Esophagus muscularis mucosa (tissue), 4 donors: ENCODE data around the gene MND1. TPM values are rescaled to one million over a fixed set of nuclear protein-coding genes. Genes with fewer than 3 reads are reported as not detected.

Experiments
- DNase-seq: peaks from one replicate; pipeline ENCODE4 v3.0.0-alpha.2; 2017; ENCODE audit errors: extremely low spot score
- H3K27ac ChIP-seq, 4 donors: fragments of 200-600 bp; sonication (generic); replicated peaks in 1 of 4; 1 replicate in 3 of 4; 2 replicates in 1 of 4; pipeline ENCODE4 v1.5.1; 2016 to 2019; ENCODE audit warnings: mild to moderate bottlenecking in 1 of 4
- H3K27me3 ChIP-seq, 4 donors: fragments of 200-600 bp; sonication (generic); one replicate each; pipeline versions ENCODE4 v1.5.1 to v1.6.0; 2016 to 2019
- H3K36me3 ChIP-seq, 4 donors: fragments of 200-600 bp; sonication (generic); one replicate each; pipeline ENCODE4 v1.5.1; 2016 to 2019
- H3K4me1 ChIP-seq, 4 donors: fragments of 200-600 bp; sonication (generic); one replicate each; pipeline ENCODE4 v1.5.1; 2016 to 2019
- H3K4me3 ChIP-seq, 4 donors: fragments of 200-600 bp; sonication (generic); 1 replicate in 2 of 4; 2 replicates in 2 of 4; pipeline ENCODE4 v1.5.1; 2016 to 2019; ENCODE audit warnings: mild to moderate bottlenecking in 4 of 4, moderate library complexity in 1 of 4
- H3K9me3 ChIP-seq, 4 donors: fragments of 200-600 bp; sonication (generic); 1 replicate in 3 of 4; 2 replicates in 1 of 4; pipeline ENCODE4 v1.5.1; 2016 to 2019
- CTCF ChIP-seq, 3 experiments: fragments of 200-600 bp in 2 of 3; fragments of 450-650 bp in 1 of 3; sonication (generic) in 2 of 3; IDR thresholded peaks; one replicate each; pipeline ENCODE4 v1.5.1; 2017 to 2019; ENCODE audit warnings: antibody characterized with exemption in 3 of 3, mild to moderate bottlenecking in 2 of 3, moderate library complexity in 1 of 3
- EP300 ChIP-seq: sonication (generic); formaldehyde crosslinking; IDR thresholded peaks from one replicate; pipeline ENCODE4 v1.6.1; 2017; ENCODE audit warnings: antibody characterized with exemption
- POLR2A ChIP-seq: fragments of 450-650 bp; IDR thresholded peaks from one replicate; pipeline ENCODE4 v1.6.1; 2017; ENCODE audit warnings: antibody characterized with exemption, moderate library complexity, mild to moderate bottlenecking, low read depth
- POLR2AphosphoS5 ChIP-seq, 2 donors: sonication (generic); formaldehyde crosslinking; IDR thresholded peaks; one replicate each; pipeline ENCODE4 v1.6.1; 2017; ENCODE audit warnings: antibody characterized with exemption in 2 of 2
- WGBS: methylation state at CpG from one replicate; pipeline ENCODE4 v1.1.5; 2018; 5-methylcytosine and 5-hydroxymethylcytosine counted together
- intact Hi-C: fragments of 100-400 bp; cut with DNase I; formaldehyde crosslinking; loops from one replicate; pipeline ENCODE4 v1.15.1; 2023
- total RNA-seq, 4 donors: library from RNA; depleted of rRNA; stranded (reverse); fragments of >200 nt; gene quantifications; one replicate each; pipeline versions ENCODE4 v1.1.0 to v1.2.1, GENCODE V29; 2016

MND1 gene
- total RNA-seq, 4 donors from 2014 or later: 0.99 TPM; not detected in 3

- Histone ChIP-seq H3K36me3 (no peaks in the 10 kb centered on the region), H3K4me1 (peaks cover 0 to 5% (median 0%) of the 10 kb centered on the region in 4 donors), H3K27me3 (no peaks in the 10 kb centered on the region), H3K9me3 (no peaks in the 10 kb centered on the region), H3K27ac (no peak overlapping the region), H3K4me3 (no peak overlapping the region)
- intact Hi-C loops: no loop called here
- DNase-seq: no peak
- whole genome bisulfite sequencing: 90% methylated on average over 2 of the region's 2 CpGs
- TF ChIP-seq POLR2A (no peak), EP300 (no peak), CTCF (IDR thresholded peaks at IDR 0.05) (no peak), POLR2AphosphoS5 (IDR thresholded peaks at IDR 0.05) (no peak)
Observed at GRCh38 chr4:153385784-153386183, 41.3 kb downstream of the MND1 start.

DNA sequence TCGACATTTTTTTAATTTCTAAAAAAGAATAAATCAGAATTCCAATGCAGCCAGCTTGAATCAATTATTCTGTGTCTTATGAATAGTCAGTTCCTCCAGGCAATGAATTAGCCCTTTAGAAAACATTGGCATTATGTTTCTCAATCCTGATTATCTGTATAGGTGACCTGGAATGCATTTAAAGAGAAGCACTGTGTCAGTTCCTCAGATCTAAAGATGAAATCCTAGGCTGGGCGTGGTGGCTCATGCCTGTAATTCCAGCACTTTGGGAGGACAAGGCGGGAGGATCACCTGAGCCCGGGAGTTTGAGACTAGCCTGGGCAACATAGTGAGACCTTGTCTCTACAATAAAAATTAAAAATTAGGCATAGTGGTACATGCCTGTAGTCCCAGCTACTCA is 43.5 kb downstream of the MND1 start:
- intact Hi-C loops: no loop called here
- Histone ChIP-seq H3K27ac (no peak overlapping the region), H3K4me1 (peaks cover 0 to 5% (median 0%) of the 10 kb centered on the region in 4 donors), H3K27me3 (no peaks in the 10 kb centered on the region), H3K36me3 (no peaks in the 10 kb centered on the region), H3K4me3 (no peak overlapping the region), H3K9me3 (no peaks in the 10 kb centered on the region)
- TF ChIP-seq CTCF (IDR thresholded peaks at IDR 0.05): no peak
- no peak for TF ChIP-seq POLR2A
- no peak for TF ChIP-seq EP300
- no peak for TF ChIP-seq POLR2AphosphoS5 (IDR thresholded peaks at IDR 0.05)
- WGBS: 93% methylated on average over 4 of the region's 4 CpGs
- DNase-seq: no peak

DNA sequence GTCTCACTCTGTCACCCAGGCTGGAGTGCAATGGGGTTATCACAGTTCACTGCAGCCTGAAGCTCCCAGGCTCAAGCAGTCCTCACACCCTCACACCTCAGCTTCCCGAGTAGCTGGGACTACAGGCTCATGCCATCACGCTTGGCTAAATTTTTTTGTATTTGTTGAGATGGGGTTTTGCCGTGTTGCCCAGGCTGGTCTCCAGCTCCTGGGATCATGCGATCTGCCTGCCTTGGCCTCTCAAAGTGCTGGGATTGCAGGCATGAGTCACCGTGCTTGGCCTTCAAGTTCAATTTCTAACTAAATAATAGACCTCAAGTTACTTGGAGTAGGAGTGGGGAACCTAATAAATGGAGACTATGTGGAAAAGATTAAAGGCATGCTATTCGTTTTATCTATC is 48.9 kb downstream of the MND1 start:
- DNase-seq: no peak
- 46% methylated on average over 6 of the region's 6 CpGs for WGBS

DNA sequence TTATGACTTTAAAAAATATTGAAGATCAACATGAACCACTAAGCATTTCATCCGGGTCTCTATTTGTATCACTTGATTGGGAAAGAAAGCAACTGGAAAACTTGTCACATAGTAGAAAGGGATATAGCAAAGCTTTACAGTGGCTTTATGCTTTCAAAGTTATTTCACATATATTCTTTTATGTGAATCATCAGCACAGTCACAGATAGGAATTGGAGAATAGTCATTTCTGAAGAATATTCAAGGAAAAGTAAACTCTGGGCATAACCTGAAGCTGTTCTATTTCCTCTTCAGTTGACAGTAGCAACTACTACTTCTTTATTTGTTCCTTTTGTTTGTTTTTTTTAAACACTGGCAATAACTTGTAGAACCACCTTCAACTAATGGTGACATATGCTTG is 50.5 kb downstream of the MND1 start:
- Histone ChIP-seq H3K27ac (no peak overlapping the region), H3K4me1 (peaks cover 0 to 5% (median 0%) of the 10 kb centered on the region in 4 donors), H3K27me3 (no peaks in the 10 kb centered on the region), H3K36me3 (no peaks in the 10 kb centered on the region), H3K4me3 (no peak overlapping the region), H3K9me3 (no peaks in the 10 kb centered on the region)
- no peak for TF ChIP-seq CTCF (IDR thresholded peaks at IDR 0.05)
- WGBS: 95% methylated on average over 1 of the region's 1 CpG
- DNase-seq: no peak
- intact Hi-C loops: no loop called here

More for the DNA sequence above, 48.9 kb downstream of the MND1 start:
- Histone ChIP-seq H3K36me3 (no peaks in the 10 kb centered on the region), H3K4me3 (no peak overlapping the region), H3K27me3 (no peaks in the 10 kb centered on the region), H3K4me1 (peaks cover 0 to 5% (median 0%) of the 10 kb centered on the region in 4 donors), H3K27ac (no peak overlapping the region), H3K9me3 (no peaks in the 10 kb centered on the region)
- TF ChIP-seq POLR2A (no peak), POLR2AphosphoS5 (IDR thresholded peaks at IDR 0.05) (no peak), EP300 (no peak), CTCF (IDR thresholded peaks at IDR 0.05) (no peak)
- intact Hi-C loops: no loop called here

- H3K27ac ChIP-seq: no peak overlapping the region
- no peak overlapping the region for H3K4me3 ChIP-seq
- TF ChIP-seq EP300 (no peak), CTCF (IDR thresholded peaks at IDR 0.05) (no peak), POLR2A (no peak), POLR2AphosphoS5 (IDR thresholded peaks at IDR 0.05) (no peak)
- WGBS: 94% methylated on average over 3 of the region's 3 CpGs
- no peaks in the 10 kb centered on the region for H3K4me1 ChIP-seq
- H3K36me3 ChIP-seq: no peaks in the 10 kb centered on the region
- H3K27me3 ChIP-seq: no peaks in the 10 kb centered on the region
- H3K9me3 ChIP-seq: no peaks in the 10 kb centered on the region
- DNase-seq: no peak
- intact Hi-C loops: no loop called here
Observed at GRCh38 chr4:153398713-153399112, 54.2 kb downstream of the MND1 start.
